ENCODE measurements around the gene SLC6A1.

SLC6A1 gene

DNA sequence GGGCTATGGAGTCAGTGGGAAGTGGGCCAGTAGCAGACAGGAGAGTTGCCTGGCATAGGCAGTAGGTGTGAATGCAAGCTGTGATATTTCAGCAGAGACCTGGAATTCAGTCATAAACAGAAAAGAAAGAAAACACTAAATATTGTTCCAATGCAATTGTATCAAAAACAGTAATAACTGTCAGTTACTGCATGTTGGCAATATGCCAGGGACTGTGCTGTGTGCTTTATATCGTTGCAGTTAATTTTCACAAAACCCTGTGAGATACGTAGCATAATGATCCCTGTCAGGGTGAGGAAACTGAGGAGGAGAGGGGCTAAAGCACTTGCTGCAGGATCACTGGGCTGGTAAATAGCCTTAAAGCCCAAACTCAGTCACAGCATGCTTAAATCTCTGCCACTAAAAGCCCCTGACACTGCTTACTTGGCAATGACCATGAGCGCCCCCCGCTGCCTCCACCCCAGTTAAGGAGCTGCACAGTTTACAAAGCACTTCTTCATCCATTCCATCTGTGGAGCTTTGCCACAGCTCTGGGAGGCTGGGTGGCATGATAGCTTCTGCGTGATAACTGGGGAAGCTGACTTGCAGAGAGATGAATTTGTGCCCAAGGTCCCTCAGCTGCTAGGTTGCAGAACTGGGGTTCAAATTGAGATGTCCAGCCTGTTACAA, 3.9 kb downstream of the SLC6A1 start:
- no peak for DNase-seq

GRCh38 chr3:10997196-10997595, 4.6 kb downstream of the SLC6A1 start:
- no peak for DNase-seq

GRCh38 chr3:10998542-10998941, 6.0 kb downstream of the SLC6A1 start:
- no peak for DNase-seq

- DNase-seq, result no peak
These were observed 6.9 kb downstream of the SLC6A1 start for GRCh38 chr3:10999221-11000107.

- DNase-seq, result no peak
These were observed 8.0 kb downstream of the SLC6A1 start for GRCh38 chr3:11000528-11000927.

- no peak for DNase-seq
These were observed 8.6 kb downstream of the SLC6A1 start for GRCh38 chr3:11001020-11001657.

DNA sequence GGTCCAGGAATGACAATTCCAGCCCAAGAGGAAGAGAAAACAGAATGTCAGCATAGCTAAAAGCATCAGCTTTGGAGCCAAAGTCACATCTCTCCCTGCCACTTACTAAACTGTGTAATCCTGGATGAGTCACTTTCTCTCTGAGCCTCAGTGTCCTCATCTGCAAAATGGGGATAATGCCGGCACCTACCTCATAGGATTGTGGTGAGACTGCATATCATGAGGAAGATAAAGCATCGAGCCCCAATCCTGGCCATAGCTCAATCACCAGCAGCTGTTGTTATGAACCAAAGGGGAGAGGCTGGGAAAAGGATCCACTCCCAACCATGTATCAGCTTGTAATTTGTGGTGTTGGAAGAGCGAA, 9.1 kb downstream of the SLC6A1 start:
- no peak for DNase-seq

GRCh38 chr3:11002371-11002807, 9.8 kb downstream of the SLC6A1 start:
- DNase-seq, result no peak

- no peak for DNase-seq
These were observed 12.0 kb downstream of the SLC6A1 start for GRCh38 chr3:11004563-11004962.

GRCh38 chr3:11005686-11006256, 13.2 kb downstream of the SLC6A1 start:
- no peak for DNase-seq

- no peak for DNase-seq
These were observed 14.7 kb downstream of the SLC6A1 start for GRCh38 chr3:11006986-11007933.

DNA sequence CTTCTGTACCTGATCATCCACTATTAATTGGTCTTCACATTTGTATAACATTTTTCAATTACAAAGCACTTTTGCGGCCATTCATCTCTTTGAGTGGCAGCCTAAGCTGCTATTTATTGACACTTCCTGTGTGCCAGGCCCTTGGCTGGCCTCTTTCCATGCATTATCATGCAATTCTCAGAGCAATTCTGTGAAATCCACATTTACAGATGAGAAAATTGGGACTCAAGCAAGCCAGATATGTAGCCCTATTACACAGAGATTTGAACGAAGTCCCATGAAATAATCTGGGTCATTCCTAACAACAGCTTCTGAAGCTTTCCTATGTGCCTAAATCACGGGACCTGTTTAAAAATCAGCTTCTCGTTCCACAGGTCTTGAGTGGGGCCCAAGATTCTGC, 17.4 kb downstream of the SLC6A1 start:
- no peak for DNase-seq

- no peak for DNase-seq
These were observed 18.0 kb downstream of the SLC6A1 start for GRCh38 chr3:11010426-11011165.

GRCh38 chr3:11014253-11014652, 21.7 kb downstream of the SLC6A1 start:
- DNase-seq, result no peak

DNA sequence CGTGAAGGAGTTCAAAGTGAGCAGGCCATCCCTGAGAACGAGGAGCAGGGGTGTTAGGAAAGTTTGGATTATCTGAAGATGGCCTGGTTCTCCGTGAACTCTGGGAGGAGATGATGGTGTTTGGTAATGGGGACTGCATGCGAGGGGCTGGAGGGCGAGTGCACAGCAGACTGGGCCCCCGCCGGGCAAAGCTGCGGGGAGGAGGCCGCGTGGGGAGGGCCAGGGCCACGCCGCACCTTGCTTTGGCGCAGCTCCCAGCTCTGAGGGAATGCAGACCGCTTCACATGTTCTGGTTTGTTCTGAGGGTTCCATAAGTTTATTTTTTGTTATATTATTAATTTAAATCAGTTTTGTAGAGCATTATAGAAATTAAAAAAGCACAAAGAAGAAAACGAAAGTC, 22.2 kb downstream of the SLC6A1 start:
- no peak for DNase-seq

DNA sequence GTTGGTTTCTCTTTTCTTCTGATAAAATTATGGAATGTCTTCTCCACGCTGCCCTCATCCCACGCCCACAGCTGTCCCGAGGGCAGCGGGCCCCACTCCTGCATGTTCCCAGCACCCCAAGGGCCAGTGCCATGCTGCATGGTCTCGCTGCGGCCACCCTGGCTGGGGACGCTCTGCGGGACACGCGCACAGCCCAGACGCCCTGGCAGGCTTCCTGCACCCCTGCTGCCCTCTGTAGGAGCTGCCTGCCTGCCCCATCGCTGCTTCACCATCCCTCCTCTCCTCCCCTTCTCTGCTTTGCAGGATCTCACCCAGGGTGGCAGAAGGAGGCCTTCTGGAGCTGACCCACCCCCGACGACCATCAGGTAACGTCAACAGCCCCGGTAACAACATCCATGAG, 22.8 kb downstream of the SLC6A1 start:
- no peak for DNase-seq

GRCh38 chr3:11016727-11017126, 24.2 kb downstream of the SLC6A1 start:
- no peak for DNase-seq

GRCh38 chr3:11019116-11019819, 26.7 kb downstream of the SLC6A1 start:
- no peak for DNase-seq

- no peak for DNase-seq
These were observed 28.2 kb downstream of the SLC6A1 start for GRCh38 chr3:11020764-11021163.

DNA sequence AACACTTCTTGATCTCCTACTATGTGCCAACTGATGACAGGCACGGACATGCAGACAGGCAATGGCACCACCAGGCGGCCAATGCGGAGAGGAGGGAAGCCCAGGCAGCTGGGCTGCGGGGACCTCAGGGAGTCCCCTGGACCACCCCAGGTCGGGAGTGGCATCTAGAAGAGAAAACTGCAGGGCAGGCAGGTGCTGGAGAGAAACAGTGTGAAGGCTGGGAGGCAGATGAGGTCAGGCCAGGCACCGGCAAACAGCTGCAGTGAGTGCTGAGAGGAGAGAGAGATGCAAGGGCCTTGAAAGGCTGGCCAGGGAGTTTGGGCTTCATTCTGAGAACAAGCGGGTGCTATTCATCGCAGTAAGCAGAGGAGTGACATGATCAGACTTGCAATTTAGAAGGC, 29.1 kb downstream of the SLC6A1 start:
- no peak for DNase-seq

DNA sequence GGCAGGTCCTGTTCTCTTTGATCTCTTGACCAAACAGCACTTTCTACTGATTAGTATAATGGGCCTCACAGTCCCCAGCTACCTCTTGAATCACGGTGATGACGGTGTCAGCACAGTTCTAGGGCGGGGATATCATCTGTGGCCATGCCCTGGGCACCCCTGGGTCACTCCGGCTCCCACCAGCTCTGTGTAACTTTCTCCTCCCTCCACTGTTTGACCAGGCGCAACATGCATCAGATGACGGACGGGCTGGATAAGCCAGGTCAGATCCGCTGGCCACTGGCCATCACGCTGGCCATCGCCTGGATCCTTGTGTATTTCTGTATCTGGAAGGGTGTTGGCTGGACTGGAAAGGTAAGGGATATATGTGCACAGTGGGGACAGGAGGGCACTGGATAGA, 29.6 kb downstream of the SLC6A1 start:
- DNase-seq, result no peak

Data from fibroblast of upper back skin (primary cell).